GM10847 (cell line): ENCODE measurements around the gene APH1B.

ENCODE experiments used
- POLR2A ChIP-seq: IDR thresholded peaks from 2 replicates; pipeline ENCODE4 v1.6.1; 2011; ENCODE audit not compliant: insufficient read length; ENCODE audit errors: extremely low read depth

Gene APH1B

DNA sequence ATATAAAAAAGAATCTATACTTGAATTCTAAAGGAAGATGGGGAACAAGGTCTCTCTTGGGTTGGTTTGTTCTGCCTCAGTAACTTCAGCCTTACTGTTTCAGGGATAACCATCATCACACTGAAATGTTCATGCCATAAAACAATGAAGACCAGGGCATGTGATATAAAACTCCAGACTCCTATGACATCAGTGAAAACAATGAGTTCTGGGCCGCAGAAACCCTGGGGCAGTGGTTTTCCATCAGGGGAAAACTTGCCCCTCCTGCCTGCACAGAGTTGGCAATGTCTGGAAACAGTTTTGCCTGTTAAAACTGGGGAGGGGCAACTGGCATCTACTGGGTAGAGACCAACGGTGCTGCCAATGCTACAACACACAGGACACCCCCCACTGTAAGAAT is 57.4 kb downstream of the APH1B start:
- TF ChIP-seq POLR2A = no peak

DNA sequence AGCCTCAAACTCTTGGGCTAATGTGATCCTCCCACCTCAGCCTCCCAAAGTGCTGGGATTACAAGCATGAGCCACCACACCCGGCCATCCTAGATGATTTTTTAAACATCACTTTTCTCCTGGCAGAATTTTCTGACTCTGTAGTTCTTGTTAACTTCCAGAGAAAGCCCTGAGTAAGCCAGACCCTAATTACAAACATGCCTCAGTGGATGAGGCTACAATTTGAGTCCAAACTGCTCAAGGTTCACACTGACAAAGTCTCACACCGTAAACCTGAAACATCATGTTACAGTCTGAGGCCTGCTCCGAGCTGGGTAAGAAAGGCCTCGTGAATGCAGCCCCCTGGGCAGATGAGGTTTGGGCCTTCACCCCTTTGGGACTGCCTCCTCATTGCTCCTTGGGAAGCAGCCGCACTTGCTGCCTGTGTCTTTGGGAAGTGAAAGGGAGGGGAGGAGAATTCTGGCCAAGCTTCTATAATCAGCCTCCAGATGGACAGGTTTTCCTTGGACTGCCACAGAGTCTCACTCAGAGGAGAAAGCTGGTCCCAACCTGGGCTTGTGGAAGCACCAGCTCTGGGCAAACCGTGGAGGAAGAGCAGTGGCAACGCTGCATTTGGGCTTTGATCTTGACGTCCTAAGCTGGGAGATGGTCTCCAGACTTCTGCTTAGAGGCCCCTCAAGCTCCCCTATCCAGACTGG is 58.3 kb downstream of the APH1B start:
- no peak for TF ChIP-seq POLR2A

DNA sequence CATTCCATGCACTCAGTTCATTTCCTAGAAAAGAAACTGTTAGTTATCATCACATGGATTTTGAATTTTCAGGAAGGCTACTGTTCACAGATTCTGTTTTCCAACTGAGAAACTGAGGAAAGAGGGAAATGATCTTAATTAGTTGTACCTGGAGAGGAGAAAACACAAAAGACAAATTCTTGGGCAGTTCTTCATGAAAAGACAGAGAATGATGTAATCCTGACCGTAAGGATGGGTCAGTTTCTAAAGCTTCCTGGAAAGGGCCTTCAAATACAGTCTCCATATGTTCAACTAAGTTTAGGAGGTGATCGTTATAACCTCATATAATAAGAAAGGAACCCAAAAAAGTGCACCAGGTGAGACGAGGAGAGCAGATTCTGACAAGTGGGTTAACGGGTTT is 59.6 kb downstream of the APH1B start:
- TF ChIP-seq POLR2A = no peak

DNA sequence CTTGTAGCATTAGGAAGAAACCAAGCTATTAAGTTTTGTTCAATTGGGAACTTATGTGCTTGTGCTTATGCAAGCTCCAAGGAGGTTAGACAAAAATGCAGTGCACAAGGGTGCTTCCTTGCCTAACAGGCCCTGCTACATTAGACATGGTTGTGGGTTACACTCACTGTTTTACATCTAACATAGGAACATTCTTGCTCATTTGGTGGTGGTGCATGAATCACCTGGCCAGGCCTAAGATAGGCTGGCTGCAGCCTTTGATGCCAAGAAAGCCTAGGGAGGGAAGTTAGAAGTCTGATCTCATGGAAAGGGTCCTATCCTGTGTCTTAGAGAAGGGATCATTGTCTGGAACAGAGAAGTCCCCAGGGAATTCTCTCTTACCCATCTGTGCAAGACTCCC is 60.8 kb downstream of the APH1B start:
- no peak for TF ChIP-seq POLR2A

DNA sequence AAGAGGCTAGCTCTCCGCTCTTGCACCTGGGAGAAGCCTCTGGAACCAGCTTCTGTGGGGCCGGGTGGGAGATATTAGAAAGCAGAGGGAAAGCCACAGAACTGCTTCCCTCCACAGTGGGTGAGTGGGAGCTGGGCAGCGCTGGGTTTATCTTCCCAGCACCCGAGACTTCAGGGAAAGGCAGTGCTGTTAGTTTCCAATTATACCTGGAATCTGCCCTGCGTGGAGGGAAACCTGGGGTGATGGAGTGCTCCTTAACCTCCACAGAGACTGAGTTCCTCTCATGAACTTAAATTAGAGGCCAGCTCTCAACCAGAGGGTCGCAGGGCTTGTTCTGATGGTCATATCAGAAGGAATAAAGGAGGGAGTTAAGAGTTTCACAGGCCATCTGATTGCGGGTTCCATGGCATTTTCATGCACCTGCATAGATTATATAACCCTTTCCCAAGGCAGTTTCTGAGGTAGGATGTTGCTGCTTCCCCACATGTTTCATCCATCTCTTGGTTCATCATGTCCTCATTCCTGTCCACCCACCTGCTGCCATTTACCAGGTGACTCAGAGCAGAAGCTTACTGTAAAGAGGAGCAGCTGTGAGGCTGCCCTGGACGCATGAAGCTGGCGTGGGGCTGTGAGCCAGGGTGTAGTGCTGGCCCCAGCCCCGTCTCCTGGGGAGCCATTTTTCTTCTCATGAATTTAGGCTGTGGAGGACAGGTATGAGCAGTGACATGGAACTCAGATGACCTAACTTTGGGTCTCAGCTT is 61.8 kb downstream of the APH1B start:
- TF ChIP-seq POLR2A = no peak

DNA sequence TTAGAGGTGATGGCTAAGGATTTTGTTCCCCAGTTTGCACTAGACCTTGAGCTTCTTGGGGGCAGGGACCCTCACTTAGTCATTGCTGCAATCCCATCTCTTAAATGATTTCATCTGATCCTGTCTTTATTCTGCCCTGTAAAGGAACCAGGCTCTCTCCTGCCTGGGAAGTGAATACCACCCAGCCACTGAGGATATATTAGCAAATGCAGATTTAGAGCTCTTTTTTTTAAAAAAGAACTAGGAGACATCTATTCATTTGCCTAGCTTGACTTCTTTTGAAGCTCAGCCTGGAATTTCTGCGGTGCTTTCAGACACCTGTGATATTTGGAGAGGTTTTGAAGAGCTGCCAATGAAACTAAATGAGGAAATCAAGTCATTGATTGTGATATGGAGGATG is 62.4 kb downstream of the APH1B start:
- TF ChIP-seq POLR2A = no peak

DNA sequence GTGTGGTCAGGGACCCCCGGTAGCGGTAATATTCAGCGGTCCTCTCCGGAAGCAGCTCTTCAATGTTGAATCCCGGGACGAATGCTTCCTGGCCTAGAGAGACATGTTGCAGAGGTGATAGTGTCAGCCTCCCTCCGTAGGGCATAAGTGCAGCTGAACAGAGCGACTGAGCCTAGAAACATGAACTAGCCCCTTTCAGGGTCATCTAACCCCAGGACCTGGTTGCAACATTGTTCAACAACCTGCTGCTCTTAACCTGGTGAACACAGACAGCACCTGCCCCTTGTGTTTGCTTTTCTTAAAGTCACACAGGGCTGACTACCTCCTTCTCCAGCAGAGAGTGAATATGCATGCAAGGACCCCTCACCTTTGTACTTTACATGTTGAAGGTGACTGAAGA is 62.9 kb downstream of the APH1B start:
- TF ChIP-seq POLR2A = no peak

DNA sequence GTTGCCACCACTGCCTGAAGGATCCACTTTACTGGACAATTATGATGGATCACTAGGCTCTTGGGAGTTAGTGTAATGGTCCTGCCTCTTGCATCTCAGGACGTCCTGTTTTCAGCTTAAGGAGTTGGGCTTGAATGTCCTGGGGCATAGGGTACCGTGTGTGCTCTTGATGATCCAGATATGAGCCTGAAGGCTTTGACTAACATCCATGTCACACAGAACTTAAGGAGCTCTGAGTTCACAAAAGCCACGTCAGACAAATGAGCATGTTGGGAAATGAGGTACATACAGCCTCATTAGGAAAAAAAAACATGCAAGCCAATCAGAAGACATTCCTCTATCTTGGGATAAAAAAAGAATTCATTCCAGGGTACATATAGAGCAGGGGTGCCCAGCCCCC is 63.5 kb downstream of the APH1B start:
- no peak for TF ChIP-seq POLR2A

DNA sequence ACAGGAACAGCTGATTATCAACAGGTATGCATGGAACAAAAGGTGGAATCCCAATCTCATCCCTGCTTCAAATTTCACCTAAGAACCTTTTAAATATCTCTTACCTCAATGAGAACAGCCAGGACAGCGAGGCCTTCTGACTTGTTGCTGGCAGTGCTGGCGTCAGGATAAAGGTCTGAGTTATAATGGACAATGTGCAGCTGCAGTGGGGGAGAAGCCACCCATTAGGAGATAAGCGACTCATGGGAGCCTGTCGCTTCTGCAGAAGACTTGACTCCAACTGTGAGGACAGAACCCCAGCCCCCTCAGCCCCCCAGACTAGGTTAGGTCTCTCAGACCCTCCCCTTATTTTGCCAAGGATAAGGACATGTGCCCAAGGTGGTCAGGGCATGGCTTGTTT is 64.5 kb downstream of the APH1B start:
- no peak for TF ChIP-seq POLR2A

DNA sequence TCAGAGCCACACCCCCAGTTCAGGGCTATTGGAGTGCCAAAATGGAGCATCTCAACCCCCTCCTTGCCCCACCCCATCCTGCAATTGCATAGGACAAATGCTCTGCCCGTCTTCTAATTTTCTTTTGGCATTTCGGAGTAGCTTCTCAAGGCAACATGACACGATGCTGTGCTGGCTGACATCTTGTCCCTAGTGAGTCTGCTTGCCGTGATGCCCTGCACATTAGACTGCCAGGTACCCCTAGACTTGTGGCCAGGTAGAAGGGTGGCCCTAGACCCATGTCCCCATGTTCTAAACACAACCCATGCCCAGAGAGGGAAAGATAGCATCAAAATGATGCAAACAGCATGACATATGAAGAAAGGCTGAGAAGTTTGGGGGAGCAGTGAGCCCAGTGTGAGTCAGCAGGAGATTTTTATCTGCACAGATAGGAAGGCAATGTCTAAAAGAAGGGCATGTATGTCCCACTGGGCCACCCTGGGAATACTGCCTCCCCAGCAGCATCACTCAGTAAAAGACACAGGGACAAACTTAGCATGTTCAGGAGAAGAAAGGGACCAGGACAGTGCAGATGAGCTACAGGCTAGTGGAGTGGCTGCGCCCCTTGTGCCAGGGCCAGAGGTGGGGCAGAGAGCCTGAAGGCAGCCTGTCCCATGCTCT is 67.5 kb downstream of the APH1B start:
- TF ChIP-seq POLR2A = no peak

DNA sequence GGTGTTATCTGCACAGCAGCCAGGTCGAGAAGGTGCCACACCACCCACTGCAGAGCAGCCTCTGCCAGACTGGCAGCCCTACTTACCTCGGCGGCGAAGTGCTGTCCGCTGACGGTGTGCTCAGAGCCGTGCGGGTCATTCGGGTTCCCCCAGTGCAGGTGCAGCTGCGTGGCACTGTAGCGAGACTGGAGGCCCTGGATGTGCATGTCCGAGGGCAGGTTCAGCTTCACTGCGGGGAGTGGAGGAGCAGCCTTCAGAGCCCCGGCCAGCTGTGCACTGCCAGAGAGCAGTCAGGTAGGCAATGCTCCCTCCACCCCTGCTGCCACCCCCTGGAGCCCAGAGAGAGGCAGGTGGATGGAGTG is 68.0 kb downstream of the APH1B start:
- no peak for TF ChIP-seq POLR2A

DNA sequence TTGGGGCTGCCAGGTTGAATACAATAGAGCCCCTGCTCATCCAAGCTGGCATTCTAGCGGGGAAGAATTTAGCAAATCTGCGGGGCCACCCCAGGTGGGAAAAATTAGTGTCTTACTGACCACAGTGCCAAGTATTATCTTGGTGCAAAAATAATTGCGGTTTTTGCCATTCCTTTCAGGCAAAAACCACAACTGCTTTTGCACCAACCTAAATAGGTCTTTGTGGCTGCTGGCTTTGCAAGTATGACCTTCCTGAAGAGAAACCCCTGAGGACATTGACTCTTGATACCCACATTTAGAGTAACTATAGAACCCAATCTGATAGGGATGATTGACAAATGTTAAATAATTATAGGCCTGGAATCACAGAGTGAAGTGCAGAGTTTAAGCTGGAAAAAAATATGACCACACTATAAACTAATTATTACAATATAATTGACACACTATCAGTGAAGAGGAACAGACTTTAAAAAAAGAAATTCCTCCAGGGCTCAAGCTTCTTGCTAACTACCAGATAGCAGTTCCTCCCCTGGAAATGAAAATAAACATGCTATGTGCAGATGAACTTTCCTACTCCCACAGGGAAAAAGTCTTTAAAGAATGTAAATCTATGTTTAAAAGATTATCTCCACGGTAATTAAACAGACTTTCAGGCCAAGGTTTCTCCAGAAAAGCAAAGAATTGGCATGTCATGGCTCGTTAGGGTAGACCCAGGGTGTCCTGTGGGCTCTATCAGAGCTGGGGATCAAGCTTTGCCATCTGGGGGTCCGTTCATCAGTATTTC is 69.9 kb downstream of the APH1B start:
- TF ChIP-seq POLR2A = no peak

DNA sequence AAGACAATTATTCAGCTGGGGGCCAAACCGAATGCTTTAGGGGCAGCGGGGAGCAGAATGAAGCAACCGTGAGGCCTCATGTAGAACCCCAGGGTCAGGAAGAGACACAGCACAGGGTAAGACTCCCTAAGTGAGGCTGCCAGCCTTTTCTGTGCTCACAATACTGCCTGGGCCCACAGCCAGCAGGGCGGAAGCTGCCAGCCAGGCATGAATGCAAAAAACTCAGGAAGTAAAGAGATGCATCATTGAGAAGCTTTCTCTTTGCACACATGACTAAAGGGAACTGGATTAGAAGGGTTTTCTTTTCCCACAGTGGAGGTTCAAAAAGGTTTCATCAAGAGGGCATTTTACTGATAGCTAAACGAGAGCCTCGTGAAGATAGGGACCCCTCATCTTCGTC is 71.0 kb downstream of the APH1B start:
- no peak for TF ChIP-seq POLR2A

DNA sequence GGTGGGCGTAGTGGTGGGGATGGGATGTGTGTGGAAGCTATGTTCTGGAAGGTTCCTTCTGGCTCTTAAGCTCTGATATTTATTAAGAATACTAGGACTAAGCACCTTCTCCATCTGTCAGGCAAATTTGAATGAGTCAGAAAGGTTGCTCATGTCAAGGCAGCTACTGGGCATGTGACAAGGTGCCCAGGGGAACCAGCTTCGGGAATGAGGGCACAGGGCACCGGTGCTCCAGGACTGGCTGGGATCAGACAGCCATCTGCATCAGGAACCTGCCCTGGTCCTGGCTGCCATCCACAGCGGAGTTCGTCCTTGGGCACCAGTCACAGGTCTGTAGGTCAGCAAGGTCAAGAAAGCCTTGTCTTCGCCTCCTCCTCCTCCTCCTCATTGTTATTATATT is 71.8 kb downstream of the APH1B start:
- no peak for TF ChIP-seq POLR2A

DNA sequence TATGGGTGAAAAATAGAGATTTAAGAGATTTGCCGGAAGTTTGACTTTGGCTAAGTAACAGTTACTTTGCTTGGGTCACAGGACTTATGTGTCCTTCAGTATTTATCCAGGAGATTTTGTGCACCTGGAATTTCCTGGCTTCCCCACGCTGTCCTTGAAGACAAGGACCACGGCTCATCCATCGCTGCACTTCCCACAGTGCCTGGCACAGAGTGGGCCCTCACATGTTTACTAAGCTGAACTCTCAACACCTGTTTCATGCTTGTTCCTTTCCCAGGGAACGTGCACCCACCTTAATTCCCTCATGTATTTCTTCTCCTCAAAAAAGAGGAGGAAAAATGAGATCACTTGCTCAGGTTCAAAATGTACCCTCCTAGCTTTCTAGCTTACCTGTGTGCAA is 72.2 kb downstream of the APH1B start:
- TF ChIP-seq POLR2A = no peak
